Measurements from ENCODE around the gene RFX3. TPM values are rescaled to one million over a fixed set of nuclear protein-coding genes. Genes with fewer than 3 reads are reported as not detected.

RFX3 gene
- total RNA-seq, 1 experiment from 2014 or later = 9.9 TPM

DNA sequence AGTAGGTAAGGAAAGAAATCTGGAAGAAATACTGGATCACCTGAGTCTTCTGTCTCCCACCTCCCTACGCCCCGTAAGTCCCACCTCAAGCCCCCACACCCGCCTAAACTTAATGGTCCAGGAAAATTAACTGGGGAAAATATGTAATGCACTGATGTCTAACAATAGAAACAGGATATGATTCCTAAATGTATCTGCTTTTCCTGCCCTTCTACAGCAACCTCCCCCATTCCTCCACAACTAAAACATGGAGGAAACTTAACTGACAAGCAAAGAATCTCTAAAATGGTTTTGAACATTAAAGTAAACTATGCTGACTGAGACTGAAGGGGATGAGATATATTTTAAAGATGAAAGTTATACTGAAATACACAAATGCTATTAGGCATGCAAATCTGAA is 10.4 kb downstream of the RFX3 start:
- Histone ChIP-seq H3K27ac (ENCODE audit: insufficient read length, low read depth, low read length) (no peak overlapping the region), H2BK5ac (ENCODE audit: insufficient read length, low read length) (no peak overlapping the region), H4K91ac (ENCODE audit: insufficient read length, low read depth, low read length) (no peak overlapping the region), H2BK120ac (ENCODE audit: low read depth, low read length, poor library complexity, severe bottlenecking) (no peak overlapping the region), H3K18ac (ENCODE audit: insufficient read length, low read depth, low read length) (no peak overlapping the region), H3K23me2 (ENCODE audit: insufficient read length, low read depth, low read length, poor library complexity, severe bottlenecking) (no peaks in the 10 kb centered on the region), H3K4me1 (ENCODE audit: insufficient read depth, low read length) (no peaks in the 10 kb centered on the region), H2BK12ac (ENCODE audit: insufficient read length, low read depth, low read length) (no peak overlapping the region), H3K56ac (ENCODE audit: insufficient read length, low read depth, low read length) (no peak overlapping the region), H3K79me1 (ENCODE audit: insufficient read depth, low read depth, low read length, poor library complexity, severe bottlenecking) (peaks cover 3% of the 10 kb centered on the region), H2AFZ (ENCODE audit: low read length) (no peak overlapping the region), H3K14ac (ENCODE audit: insufficient read depth, low read length) (no peak overlapping the region), H3K4me2 (ENCODE audit: insufficient read depth, insufficient read length, low read length) (no peak overlapping the region), H4K20me1 (ENCODE audit: control insufficient read depth, insufficient read depth, insufficient read length) (no peaks in the 10 kb centered on the region), H2BK20ac (ENCODE audit: low read depth, low read length, poor library complexity, severe bottlenecking) (no peak overlapping the region), H3K27me3 (ENCODE audit: insufficient read depth, low read length) (no peaks in the 10 kb centered on the region), H4K8ac (replicated peaks; ENCODE audit: insufficient read length, low read depth, low read length) (no peak overlapping the region), H3K4ac (ENCODE audit: low read depth, low read length) (no peak overlapping the region), H2AK5ac (ENCODE audit: insufficient read length, low read length) (no peak overlapping the region), H3K79me2 (ENCODE audit: insufficient read depth, low read length) (no peaks in the 10 kb centered on the region), H3T11ph (ENCODE audit: low read length) (no peak overlapping the region), H4K5ac (ENCODE audit: insufficient read length, low read depth, low read length) (no peak overlapping the region), H3K9ac (ENCODE audit: extremely low read depth, insufficient read length, low read length) (no peak overlapping the region), H3K23ac (ENCODE audit: insufficient read length, low read depth, low read length) (no peak overlapping the region), H3K9me3 (ENCODE audit: control insufficient read depth, low read depth, low read length) (no peaks in the 10 kb centered on the region), H2BK15ac (ENCODE audit: low read depth, low read length) (no peak overlapping the region)
- no peaks in the 10 kb centered on the region for H3K9me3 Mint-ChIP-seq
- WGBS (ENCODE audit: extremely low coverage, insufficient read length, low lambda C conversion rate) = no CpG with 5 or more reads among the region's 3 CpGs
- H3K4me3 Mint-ChIP-seq = no peak overlapping the region
- peak overlapping the region in 1 of 3 experiments; percentile 38; a peak in 2 of 7 replicates for H3K27ac Mint-ChIP-seq
- H3K4me1 Mint-ChIP-seq = peaks cover 15 to 16% of the 10 kb centered on the region in 2 experiments
- TF ChIP-seq, protein P1, sequence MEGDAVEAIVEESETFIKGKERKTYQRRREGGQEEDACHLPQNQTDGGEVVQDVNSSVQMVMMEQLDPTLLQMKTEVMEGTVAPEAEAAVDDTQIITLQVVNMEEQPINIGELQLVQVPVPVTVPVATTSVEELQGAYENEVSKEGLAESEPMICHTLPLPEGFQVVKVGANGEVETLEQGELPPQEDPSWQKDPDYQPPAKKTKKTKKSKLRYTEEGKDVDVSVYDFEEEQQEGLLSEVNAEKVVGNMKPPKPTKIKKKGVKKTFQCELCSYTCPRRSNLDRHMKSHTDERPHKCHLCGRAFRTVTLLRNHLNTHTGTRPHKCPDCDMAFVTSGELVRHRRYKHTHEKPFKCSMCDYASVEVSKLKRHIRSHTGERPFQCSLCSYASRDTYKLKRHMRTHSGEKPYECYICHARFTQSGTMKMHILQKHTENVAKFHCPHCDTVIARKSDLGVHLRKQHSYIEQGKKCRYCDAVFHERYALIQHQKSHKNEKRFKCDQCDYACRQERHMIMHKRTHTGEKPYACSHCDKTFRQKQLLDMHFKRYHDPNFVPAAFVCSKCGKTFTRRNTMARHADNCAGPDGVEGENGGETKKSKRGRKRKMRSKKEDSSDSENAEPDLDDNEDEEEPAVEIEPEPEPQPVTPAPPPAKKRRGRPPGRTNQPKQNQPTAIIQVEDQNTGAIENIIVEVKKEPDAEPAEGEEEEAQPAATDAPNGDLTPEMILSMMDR (conservative IDR thresholded peaks at IDR 0.05) = no peak
- H3K36me3 Mint-ChIP-seq (ENCODE audit: insufficient read depth in 1 of 3, low read depth in 3 of 3) = peaks cover 0 to 5% (median 0%) of the 10 kb centered on the region in 3 experiments; a peak in 3 of 7 replicates
- no peaks in the 10 kb centered on the region for H3K27me3 Mint-ChIP-seq (ENCODE audit: low read depth)
- no peak for DNase-seq

Measured in H9 (cell line).